Activated CD8-positive, alpha-beta memory T cell treated with anti-CD3 and anti-CD28 coated beads for 36 hours (primary cell): ENCODE measurements around the gene ZBTB40. TPM values are rescaled to one million over a fixed set of nuclear protein-coding genes. Genes with fewer than 3 reads are reported as not detected.

ENCODE experiments used
- CTCF ChIA-PET: fragments of 350-600 bp; sonication (Branson Sonifier 250); formaldehyde crosslinking; loops from one replicate; lab custom pipeline; 2021; ENCODE audit warnings: antibody characterized with exemption; lab: Charles Lee
- POLR2A ChIA-PET: fragments of 350-600 bp; sonication (Branson Sonifier 250); formaldehyde crosslinking; loops from one replicate; lab custom pipeline; 2021; ENCODE audit warnings: antibody characterized with exemption; lab: Charles Lee
- total RNA-seq, 2 experiments: library from RNA; stranded (reverse); gene quantifications; one replicate each; pipeline ENCODE4 v1.2.3, GENCODE V29; 2021

ZBTB40 gene
- total RNA-seq, result 10 to 100 TPM; 20.8 to 22.1 TPM

GRCh38 chr1:22451702-22452480 lies at the start of gene ZBTB40:
TSS of gene ZBTB40 (plus strand) at chr1:22451851. CDS start at chr1:22489949, 38,098 bp downstream.
- ChIA-PET POLR2A (no interaction called here), CTCF (interaction anchor here (0.7 kb wide), 1 partner anchor 21 kb away, joined by 3 read pairs; no protein-coding TSS in a partner anchor)

GRCh38 chr1:22402356-22403053 lies 49.1 kb upstream of the ZBTB40 start:
- CTCF ChIA-PET, result interaction anchor here (1.1 kb wide), 1 partner anchor 127 kb away, joined by 3 read pairs; no protein-coding TSS in a partner anchor
- POLR2A ChIA-PET, result no interaction called here

- CTCF ChIA-PET, result interaction anchor here (1.8 kb wide), 1 partner anchor 12 kb away, joined by 8 read pairs; no protein-coding TSS in a partner anchor
- POLR2A ChIA-PET, result no interaction called here
Measured at GRCh38 chr1:22404486-22404885, 47.2 kb upstream of the ZBTB40 start.

GRCh38 chr1:22406722-22407495 lies 44.7 kb upstream of the ZBTB40 start:
- CTCF ChIA-PET, result no interaction called here
- POLR2A ChIA-PET, result no interaction called here

GRCh38 chr1:22408230-22408629 lies 43.4 kb upstream of the ZBTB40 start:
- POLR2A ChIA-PET, result no interaction called here
- CTCF ChIA-PET, result no interaction called here

GRCh38 chr1:22410401-22410800 lies 41.2 kb upstream of the ZBTB40 start:
- ChIA-PET CTCF (no interaction called here), POLR2A (no interaction called here)

- POLR2A ChIA-PET, result no interaction called here
- CTCF ChIA-PET, result no interaction called here
Measured at GRCh38 chr1:22410928-22411495, 40.6 kb upstream of the ZBTB40 start.

GRCh38 chr1:22411589-22411988 lies 40.1 kb upstream of the ZBTB40 start:
- POLR2A ChIA-PET, result no interaction called here

GRCh38 chr1:22412932-22413727 lies 38.5 kb upstream of the ZBTB40 start:
- ChIA-PET POLR2A (no interaction called here), CTCF (interaction anchor here (1.0 kb wide), 1 partner anchor 228 kb away, joined by 3 read pairs; no protein-coding TSS in a partner anchor)

More at GRCh38 chr1:22411589-22411988, 40.1 kb upstream of the ZBTB40 start:
- CTCF ChIA-PET, result no interaction called here

GRCh38 chr1:22413799-22414198 lies 37.9 kb upstream of the ZBTB40 start:
- POLR2A ChIA-PET, result no interaction called here
- CTCF ChIA-PET, result no interaction called here

- ChIA-PET POLR2A (no interaction called here), CTCF (no interaction called here)
Measured at GRCh38 chr1:22414244-22414751, 37.4 kb upstream of the ZBTB40 start.

GRCh38 chr1:22415489-22415888 lies 36.2 kb upstream of the ZBTB40 start:
- CTCF ChIA-PET, result interaction anchor here (1.5 to 2.4 kb wide), 2 partner anchors 11 to 224 kb away, joined by 3 to 8 read pairs; no protein-coding TSS in a partner anchor
- POLR2A ChIA-PET, result no interaction called here

- CTCF ChIA-PET, result interaction anchor here (0.6 to 2.4 kb wide), 11 partner anchors 13 to 392 kb away, joined by 3 to 12 read pairs (median 3); no protein-coding TSS in a partner anchor
- POLR2A ChIA-PET, result no interaction called here
Measured at GRCh38 chr1:22416555-22417454, 34.8 kb upstream of the ZBTB40 start.

GRCh38 chr1:22417466-22417865 lies 34.2 kb upstream of the ZBTB40 start:
- POLR2A ChIA-PET, result no interaction called here

GRCh38 chr1:22418312-22418711 lies 33.3 kb upstream of the ZBTB40 start:
- POLR2A ChIA-PET, result no interaction called here
- CTCF ChIA-PET, result no interaction called here

More at GRCh38 chr1:22417466-22417865, 34.2 kb upstream of the ZBTB40 start:
- CTCF ChIA-PET, result interaction anchor here (1.3 to 2.4 kb wide), 4 partner anchors 13 to 287 kb away, joined by 5 to 12 read pairs (median 8); no protein-coding TSS in a partner anchor

GRCh38 chr1:22418933-22419382 lies 32.7 kb upstream of the ZBTB40 start:
- POLR2A ChIA-PET, result no interaction called here
- CTCF ChIA-PET, result no interaction called here
